ENCODE measurements around the gene POLDIP2.

POLDIP2 gene

DNA sequence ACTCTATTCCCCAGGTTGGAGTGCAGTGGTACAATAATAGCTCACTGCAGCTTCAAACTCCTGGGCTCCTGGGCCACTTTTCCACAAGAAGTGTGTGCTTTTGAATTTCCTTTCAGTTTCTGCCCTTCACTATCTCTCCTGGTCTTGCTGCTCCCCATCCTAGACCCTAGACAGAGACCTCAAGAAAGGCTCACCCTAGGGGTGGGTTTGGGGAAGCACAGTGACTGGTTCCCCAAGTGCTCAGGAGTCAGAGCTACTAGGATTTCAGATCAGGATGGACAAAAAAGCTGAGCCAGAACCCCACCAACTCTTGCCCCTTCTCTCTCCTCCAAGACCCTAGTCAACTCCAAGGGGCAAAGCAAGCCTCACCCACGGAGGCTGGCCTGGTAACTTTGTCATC lies 9.3 kb upstream of the POLDIP2 start:
- Mint-ChIP-seq H3K4me1 (ENCODE audit: low read depth) (peaks cover 3% of the 10 kb centered on the region), H3K4me3 (no peak overlapping the region), H3K27ac (no peak overlapping the region), H3K9me3 (no peaks in the 10 kb centered on the region), H3K36me3 (ENCODE audit: low read depth) (peaks cover 3% of the 10 kb centered on the region), H3K27me3 (ENCODE audit: low read depth) (no peaks in the 10 kb centered on the region)
- DNase-seq (ENCODE audit: low spot score): no peak

DNA sequence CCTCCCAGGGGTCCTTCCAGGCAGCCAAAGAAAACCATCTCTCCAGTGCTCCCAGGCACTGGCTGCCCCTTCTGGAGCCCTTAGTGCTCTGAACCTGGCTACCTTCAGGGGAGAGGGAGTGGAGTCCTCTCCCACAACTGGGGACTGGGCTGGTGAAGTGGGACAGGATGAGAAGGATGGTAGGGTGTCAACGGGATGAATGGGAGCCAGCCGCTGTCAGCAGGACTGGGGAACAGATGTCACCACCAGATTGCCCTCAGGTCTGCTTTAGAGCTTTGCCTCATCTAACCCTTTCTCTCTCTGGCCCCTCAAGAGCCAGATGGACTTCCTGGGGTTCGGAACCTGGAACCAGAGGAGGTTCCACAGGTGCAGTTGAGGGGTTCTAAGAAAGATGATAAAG lies 8.2 kb upstream of the POLDIP2 start:
- Mint-ChIP-seq H3K4me1 (ENCODE audit: low read depth) (peaks cover 2% of the 10 kb centered on the region), H3K27ac (no peak overlapping the region), H3K27me3 (ENCODE audit: low read depth) (no peaks in the 10 kb centered on the region), H3K4me3 (no peak overlapping the region), H3K36me3 (ENCODE audit: low read depth) (peaks cover 13% of the 10 kb centered on the region), H3K9me3 (no peaks in the 10 kb centered on the region)
- DNase-seq (ENCODE audit: low spot score): no peak

DNA sequence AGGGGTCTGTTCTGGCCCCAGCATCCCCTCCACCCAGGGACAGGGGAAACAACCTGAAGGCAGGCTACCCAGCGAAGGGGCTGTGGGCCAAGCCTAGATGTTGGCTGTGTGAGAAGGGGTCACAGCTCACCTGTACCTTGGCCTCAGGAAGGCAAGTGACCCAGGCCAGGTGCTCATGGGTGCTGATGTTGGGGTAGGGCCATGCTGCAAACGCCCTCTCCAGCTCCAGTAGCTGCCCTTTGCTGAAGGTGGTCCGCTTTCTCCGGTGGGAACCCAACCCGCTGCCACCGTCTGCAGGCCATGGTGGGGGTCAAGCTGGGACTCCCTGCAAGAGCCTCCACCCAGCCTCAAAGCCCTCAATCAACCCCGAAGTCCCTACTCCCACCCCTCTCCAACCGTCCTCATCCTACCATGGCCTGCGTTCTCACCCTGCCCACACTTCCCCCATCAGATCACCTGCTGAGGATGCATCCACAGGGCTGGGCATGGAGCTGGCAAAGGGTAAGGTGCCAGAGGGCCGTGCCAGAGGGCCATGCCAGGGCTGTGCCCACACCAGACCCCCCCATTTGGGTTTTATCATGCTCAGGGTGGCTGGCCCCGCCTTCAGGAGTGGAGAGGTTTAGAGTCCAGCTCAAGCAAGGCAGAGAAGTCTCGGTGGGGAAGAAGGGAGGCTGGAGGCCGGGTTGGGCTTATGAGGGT lies 7.5 kb upstream of the POLDIP2 start, which contains the start of gene SEBOX:
Gene SEBOX, minus strand, starts transcription at position 535 of the 699 bp plus-strand sequence. Its CDS starts 48 bp downstream, at position 487.
- DNase-seq (ENCODE audit: low spot score): no peak
- no peak within 1 kb of the TSS for H3K4me3 Mint-ChIP-seq
- no peaks in the 10 kb centered on the region for H3K27me3 Mint-ChIP-seq (ENCODE audit: low read depth)
- H3K4me1 Mint-ChIP-seq (ENCODE audit: low read depth): peaks cover 2% of the 10 kb centered on the region
- no peaks in the 10 kb centered on the region for H3K9me3 Mint-ChIP-seq
- H3K27ac Mint-ChIP-seq: no peak within 1 kb of the TSS
- H3K36me3 Mint-ChIP-seq (ENCODE audit: low read depth): peaks cover 16% of the 10 kb centered on the region

DNA sequence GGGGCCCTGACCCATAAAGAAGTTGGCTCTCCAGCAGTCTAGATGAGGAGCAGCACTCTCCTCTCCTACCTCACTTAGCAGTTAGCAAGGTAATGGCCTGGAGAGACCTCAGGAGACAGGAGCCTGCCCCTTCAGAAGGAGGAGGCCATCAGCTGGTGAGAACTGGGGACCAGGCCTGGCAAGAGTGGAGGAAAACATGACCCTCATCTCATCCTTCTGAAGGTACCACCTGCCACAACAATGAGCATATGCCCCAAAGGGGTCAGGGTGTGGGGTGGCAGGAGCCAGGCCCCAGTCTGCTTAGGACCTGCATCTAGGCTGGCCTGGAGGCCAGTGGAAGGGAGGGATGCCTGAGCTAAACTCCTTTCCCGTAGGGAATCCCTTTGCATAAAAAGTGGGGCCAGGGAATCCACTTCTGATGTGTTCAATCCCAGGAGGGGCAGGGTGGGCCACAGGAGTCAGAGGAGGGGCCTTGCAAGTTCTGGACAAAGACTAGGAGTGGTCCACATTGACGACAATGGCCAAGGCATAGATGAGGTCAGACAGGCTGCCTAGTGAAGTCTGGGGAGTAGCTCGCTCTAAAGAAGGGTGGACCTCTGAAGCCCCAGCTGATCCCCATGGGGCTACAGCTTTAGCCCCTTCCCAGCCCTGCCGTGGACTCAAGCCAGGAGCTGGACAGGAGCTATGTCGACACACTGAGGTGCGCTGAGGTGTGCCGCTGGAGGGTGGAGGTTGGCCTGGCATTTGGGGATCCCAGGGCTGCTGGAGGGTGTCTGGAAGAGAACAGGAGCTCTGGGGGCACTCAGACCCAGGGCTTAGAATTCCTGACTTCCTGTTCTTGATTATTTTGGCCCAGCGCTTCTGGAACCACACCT lies 6.7 kb upstream of the POLDIP2 start:
- Mint-ChIP-seq H3K27me3 (ENCODE audit: low read depth) (no peaks in the 10 kb centered on the region), H3K4me1 (ENCODE audit: low read depth) (peaks cover 2% of the 10 kb centered on the region), H3K9me3 (no peaks in the 10 kb centered on the region), H3K4me3 (no peak overlapping the region), H3K27ac (no peak overlapping the region), H3K36me3 (ENCODE audit: low read depth) (peaks cover 21% of the 10 kb centered on the region)
- no peak for DNase-seq (ENCODE audit: low spot score)

DNA sequence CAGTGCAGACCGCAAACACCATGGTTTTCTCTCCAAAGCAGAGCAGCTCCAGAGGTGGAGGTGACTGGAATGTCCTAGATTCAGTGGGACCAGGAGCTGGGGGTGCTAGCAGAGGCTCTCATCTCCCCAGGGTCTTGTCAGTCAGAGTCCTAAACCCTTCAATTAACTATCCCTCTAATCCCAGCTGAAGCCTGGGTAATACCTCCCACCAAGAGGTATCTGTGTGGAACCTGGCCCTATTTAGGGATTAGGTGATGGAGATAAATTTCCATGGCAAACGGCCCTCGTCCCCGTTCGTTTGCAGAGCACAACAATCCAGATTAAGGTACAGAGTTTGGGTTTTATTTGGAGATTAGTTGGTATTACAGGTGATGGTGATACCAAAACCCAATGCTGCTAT lies 5.9 kb upstream of the POLDIP2 start:
- no peak for DNase-seq (ENCODE audit: low spot score)
- no peak overlapping the region for H3K27ac Mint-ChIP-seq
- peaks cover 6% of the 10 kb centered on the region for H3K4me1 Mint-ChIP-seq (ENCODE audit: low read depth)
- peaks cover 23% of the 10 kb centered on the region for H3K36me3 Mint-ChIP-seq (ENCODE audit: low read depth)
- no peak overlapping the region for H3K4me3 Mint-ChIP-seq
- H3K27me3 Mint-ChIP-seq (ENCODE audit: low read depth): no peaks in the 10 kb centered on the region
- no peaks in the 10 kb centered on the region for H3K9me3 Mint-ChIP-seq

DNA sequence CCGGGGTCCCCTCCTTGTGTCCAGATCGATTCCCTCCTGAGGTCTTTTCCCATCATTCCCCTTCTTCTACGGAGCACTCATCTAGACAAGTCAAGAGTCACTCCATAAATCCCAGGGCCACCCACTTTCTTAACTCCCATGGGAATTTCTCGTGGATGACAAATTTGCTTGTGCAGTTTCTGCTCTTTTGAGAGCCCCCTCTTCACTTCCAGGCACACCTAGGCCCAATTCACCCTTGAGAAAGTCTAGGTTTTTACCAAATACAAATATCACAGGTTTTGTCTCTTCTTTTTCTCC lies 522 bp upstream of the POLDIP2 start:
- H3K9me3 Mint-ChIP-seq: no peaks in the 10 kb centered on the region
- no peaks in the 10 kb centered on the region for H3K27me3 Mint-ChIP-seq (ENCODE audit: low read depth)
- H3K36me3 Mint-ChIP-seq (ENCODE audit: low read depth): peaks cover 50% of the 10 kb centered on the region
- no peak for DNase-seq (ENCODE audit: low spot score)
- peaks cover 29% of the 10 kb centered on the region for H3K4me1 Mint-ChIP-seq (ENCODE audit: low read depth)
- H3K27ac Mint-ChIP-seq: peak overlapping the region; percentile 92
- peak overlapping the region; percentile 91 for H3K4me3 Mint-ChIP-seq

DNA sequence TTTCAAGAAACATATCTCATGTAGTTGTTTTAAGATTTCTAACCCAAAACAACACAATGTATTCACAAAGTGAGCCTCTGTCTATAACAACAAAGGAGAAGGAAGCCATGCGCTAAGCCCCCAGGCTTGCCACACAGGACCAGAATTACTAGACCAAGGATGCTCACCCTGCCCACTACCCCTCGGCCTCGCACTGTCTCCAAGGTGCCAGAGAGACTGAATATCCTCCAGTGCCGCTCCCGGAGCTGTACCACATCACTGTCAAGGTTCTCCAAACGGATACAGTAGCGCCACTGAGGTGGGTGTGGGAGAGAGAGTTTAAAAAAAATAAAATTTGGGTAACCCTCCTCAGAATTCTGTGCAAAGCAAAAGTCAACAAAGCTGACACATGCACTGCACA lies 7.1 kb downstream of the POLDIP2 start:
- peaks cover 60% of the 10 kb centered on the region for H3K36me3 Mint-ChIP-seq (ENCODE audit: low read depth)
- no peak for DNase-seq (ENCODE audit: low spot score)
- no peak overlapping the region for H3K27ac Mint-ChIP-seq
- H3K4me3 Mint-ChIP-seq: no peak overlapping the region
- peaks cover 4% of the 10 kb centered on the region for H3K4me1 Mint-ChIP-seq (ENCODE audit: low read depth)
- H3K9me3 Mint-ChIP-seq: no peaks in the 10 kb centered on the region
- no peaks in the 10 kb centered on the region for H3K27me3 Mint-ChIP-seq (ENCODE audit: low read depth)

DNA sequence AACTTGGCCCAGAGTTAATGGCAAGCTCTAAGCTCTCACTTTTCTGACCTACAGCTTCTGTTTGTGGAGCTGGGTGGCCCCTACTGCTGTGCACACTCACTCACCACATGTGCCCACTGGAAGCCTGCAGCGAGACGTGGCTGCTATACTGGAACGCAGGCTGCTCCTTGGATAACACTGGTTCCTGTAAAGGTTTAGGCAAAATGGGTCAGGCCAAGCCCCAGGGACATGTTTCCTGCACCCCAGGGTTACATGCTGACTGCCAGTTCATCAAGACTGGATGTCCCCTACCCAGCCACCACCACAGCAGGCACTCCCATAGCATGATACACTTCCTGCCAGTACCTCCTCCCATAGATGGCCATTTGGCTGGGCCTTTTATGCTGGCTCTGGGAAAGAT lies 8.3 kb downstream of the POLDIP2 start:
- peaks cover 56% of the 10 kb centered on the region for H3K36me3 Mint-ChIP-seq (ENCODE audit: low read depth)
- no peak overlapping the region for H3K4me3 Mint-ChIP-seq
- no peak overlapping the region for H3K27ac Mint-ChIP-seq

DNA sequence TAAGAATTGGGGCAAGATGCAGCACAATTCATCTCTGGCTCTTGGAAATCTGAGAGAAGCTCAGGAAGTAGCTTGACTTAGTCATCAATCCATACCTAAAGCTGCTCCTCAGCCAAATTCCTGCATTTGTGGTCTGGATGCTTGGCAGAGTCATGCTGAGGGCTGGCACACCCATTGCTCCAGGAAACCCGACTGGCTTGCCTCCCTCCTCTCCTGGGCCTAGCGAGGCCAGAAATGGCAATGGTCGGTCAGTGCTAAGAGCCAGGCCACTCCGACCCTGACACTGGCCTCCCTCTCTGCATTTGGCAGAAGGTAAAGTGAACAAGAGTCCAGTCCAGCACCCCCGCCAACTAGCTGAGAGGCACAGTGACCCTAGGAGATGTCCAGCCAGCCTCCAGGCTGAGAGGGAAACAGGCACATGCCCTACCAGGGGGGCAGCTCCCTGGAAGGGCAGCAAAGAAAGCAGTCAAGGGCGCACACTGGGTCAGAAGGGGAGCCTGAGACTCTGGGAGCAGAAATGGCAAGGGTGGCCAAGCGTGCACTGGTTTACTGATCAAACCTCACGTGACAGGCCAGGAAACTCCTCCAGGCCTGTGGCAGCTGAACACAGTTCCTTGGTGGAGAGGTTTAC lies 10.0 kb downstream of the POLDIP2 start:
- Mint-ChIP-seq H3K9me3 (no peaks in the 10 kb centered on the region), H3K27me3 (ENCODE audit: low read depth) (no peaks in the 10 kb centered on the region), H3K36me3 (ENCODE audit: low read depth) (peaks cover 50% of the 10 kb centered on the region), H3K27ac (no peak overlapping the region), H3K4me3 (no peak overlapping the region), H3K4me1 (ENCODE audit: low read depth) (no peaks in the 10 kb centered on the region)
- no peak for DNase-seq (ENCODE audit: low spot score)

More for the DNA sequence above, 8.3 kb downstream of the POLDIP2 start:
- Mint-ChIP-seq H3K4me1 (ENCODE audit: low read depth) (no peaks in the 10 kb centered on the region), H3K27me3 (ENCODE audit: low read depth) (no peaks in the 10 kb centered on the region), H3K9me3 (no peaks in the 10 kb centered on the region)
- DNase-seq (ENCODE audit: low spot score): no peak

DNA sequence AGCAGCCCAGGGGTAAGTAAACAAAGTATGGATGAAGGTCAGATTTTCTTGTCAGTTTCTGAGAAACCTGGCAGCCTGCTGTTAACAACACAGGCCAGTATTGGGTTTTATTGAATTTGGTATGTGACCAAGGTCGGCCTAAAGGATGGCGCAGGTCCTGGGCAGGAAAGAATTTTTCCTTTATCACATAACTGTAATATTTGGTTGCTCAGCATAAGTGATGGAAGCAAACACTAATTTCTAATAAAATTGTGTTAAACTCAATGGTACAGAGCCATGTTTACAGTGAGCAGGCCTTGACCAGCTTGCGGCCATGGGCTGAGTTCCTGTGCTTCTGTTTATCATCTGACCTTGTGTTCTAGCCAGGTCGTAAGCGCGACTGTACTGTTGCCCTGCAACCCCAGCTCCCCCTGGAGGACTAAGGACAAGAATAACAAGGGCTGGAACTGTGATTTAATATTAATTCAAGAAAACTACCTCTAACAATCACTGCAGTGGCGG lies 10.5 kb downstream of the POLDIP2 start:
- Mint-ChIP-seq H3K9me3 (no peaks in the 10 kb centered on the region), H3K27ac (no peak overlapping the region), H3K27me3 (ENCODE audit: low read depth) (no peaks in the 10 kb centered on the region), H3K4me1 (ENCODE audit: low read depth) (no peaks in the 10 kb centered on the region), H3K4me3 (no peak overlapping the region), H3K36me3 (ENCODE audit: low read depth) (peaks cover 51% of the 10 kb centered on the region)
- no peak for DNase-seq (ENCODE audit: low spot score)

DNA sequence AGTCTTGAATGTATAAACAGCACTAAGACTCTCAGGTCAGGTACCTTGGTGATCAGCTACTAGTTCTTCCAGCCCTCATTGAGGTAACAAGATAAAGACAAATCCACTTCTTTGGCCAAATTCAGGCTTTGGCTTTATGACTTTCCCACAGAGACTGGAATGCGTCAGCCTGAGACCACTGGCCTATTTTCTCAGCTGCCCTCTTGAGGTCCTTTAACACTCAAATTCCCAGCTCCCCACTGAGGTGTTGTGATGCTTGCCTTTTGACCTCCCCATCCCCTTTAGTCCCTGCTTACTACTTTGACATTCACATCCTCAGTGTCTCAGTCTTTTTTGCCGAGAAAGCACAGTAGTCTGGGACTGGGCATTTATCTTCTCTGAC lies 11.1 kb downstream of the POLDIP2 start:
- H3K27me3 Mint-ChIP-seq (ENCODE audit: low read depth): no peaks in the 10 kb centered on the region
- H3K4me3 Mint-ChIP-seq: no peak overlapping the region
- H3K9me3 Mint-ChIP-seq: no peaks in the 10 kb centered on the region
- no peak overlapping the region for H3K27ac Mint-ChIP-seq
- no peak for DNase-seq (ENCODE audit: low spot score)
- H3K4me1 Mint-ChIP-seq (ENCODE audit: low read depth): no peaks in the 10 kb centered on the region
- peaks cover 54% of the 10 kb centered on the region for H3K36me3 Mint-ChIP-seq (ENCODE audit: low read depth)

DNA sequence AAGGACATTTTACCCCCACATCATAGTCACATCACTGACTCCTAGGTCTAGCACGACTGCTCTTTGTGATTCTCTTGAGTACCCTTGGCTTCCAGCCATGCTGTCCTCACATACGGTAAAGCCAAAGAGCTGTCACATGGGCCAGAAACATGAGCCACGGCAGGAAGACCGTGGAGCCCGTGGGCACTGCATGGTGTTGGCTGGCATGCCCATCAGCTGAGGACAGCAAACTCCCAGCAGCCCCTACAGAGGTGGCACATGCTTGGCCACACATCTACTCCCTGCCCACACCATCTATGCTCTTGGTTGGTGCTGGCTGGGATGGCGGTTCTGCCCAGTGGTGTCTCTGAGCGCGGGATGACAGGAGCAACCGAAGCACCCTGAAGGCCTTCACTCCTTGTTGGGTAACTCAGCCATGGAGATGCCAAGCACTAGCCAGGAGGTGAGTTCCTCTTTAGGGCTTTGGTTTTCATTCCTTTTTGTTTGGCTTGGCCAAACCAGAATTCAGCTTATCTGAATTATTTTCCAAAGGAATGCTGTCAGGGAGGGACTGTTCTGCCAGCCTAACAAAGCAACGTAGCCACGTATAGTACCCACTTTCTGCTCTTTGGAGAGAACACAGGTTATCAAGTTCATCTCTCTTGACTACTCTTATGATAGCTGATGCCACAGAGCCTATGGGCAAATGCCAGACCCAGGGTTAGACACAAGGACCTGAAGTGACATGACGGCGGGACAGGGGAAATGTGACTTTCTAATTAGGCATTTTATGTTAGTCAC lies 11.7 kb downstream of the POLDIP2 start:
- no peak overlapping the region for H3K4me3 Mint-ChIP-seq
- peaks cover 50% of the 10 kb centered on the region for H3K36me3 Mint-ChIP-seq (ENCODE audit: low read depth)
- H3K27me3 Mint-ChIP-seq (ENCODE audit: low read depth): no peaks in the 10 kb centered on the region
- no peak for DNase-seq (ENCODE audit: low spot score)
- H3K4me1 Mint-ChIP-seq (ENCODE audit: low read depth): no peaks in the 10 kb centered on the region
- H3K9me3 Mint-ChIP-seq: no peaks in the 10 kb centered on the region
- no peak overlapping the region for H3K27ac Mint-ChIP-seq

DNA sequence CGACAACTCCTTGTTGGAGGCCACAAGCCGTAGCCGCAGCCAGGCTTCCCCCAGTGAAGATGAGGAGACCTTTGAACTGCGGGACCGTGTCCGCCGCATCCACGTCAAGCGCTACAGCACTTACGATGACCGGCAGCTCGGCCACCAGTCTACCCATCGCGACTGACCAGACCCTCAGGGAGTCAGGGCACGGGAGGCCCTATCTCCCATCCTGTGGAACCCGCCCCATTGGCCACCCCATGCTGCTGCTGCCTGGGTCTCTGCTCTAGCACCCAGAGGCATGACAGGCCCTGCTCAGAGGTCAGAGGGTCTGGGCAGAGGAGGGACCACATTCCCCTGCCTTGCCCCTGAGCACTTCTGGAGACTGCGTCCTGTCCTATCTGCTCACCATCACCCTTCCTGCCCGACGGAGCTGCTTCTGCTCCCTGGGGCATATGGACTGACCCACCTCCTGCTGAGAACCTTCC lies 12.9 kb downstream of the POLDIP2 start:
- H3K27ac Mint-ChIP-seq: no peak overlapping the region
- no peak for DNase-seq (ENCODE audit: low spot score)
- no peaks in the 10 kb centered on the region for H3K9me3 Mint-ChIP-seq
- no peak overlapping the region for H3K4me3 Mint-ChIP-seq
- no peaks in the 10 kb centered on the region for H3K4me1 Mint-ChIP-seq (ENCODE audit: low read depth)
- H3K36me3 Mint-ChIP-seq (ENCODE audit: low read depth): peaks cover 48% of the 10 kb centered on the region
- H3K27me3 Mint-ChIP-seq (ENCODE audit: low read depth): no peaks in the 10 kb centered on the region

Data from T-helper 2 cell treated with Interferon-gamma antibody and Interleukin-4, amounts not matched to agents 5 μg/mL and 100 μg/mL, for 36 hours (primary cell).